H1 (cell line): Measurements from ENCODE around the gene CSNK1G2.

ENCODE experiments used
- CTCF ChIP-seq, 3 experiments: IDR thresholded peaks; 1 replicate in 2 of 3; 2 replicates in 1 of 3; pipeline versions ENCODE4 v1.5.1 to v1.6.1; 2011; ENCODE audit warnings: low read length in 3 of 3, mild to moderate bottlenecking in 3 of 3, inconsistent platforms in 2 of 3, low read depth in 1 of 3, moderate library complexity in 1 of 3; ENCODE audit not compliant: insufficient read depth in 1 of 3; ENCODE audit errors: control extremely low read depth in 1 of 3
- EP300 ChIP-seq, 2 experiments: IDR thresholded peaks; 1 replicate in 1 of 2; 2 replicates in 1 of 2; pipeline ENCODE4 v1.6.1; 2011 to 2012; ENCODE audit warnings: low read depth in 2 of 2, low read length in 2 of 2, mild to moderate bottlenecking in 2 of 2, borderline replicate concordance in 1 of 2, inconsistent platforms in 1 of 2, moderate library complexity in 1 of 2
- EZH2 ChIP-seq: fragments of 200-600 bp; sonication (generic); IDR thresholded peaks from 2 replicates; pipeline ENCODE4 v1.7.1; 2012; ENCODE audit warnings: low read depth, mild to moderate bottlenecking, moderate library complexity, low read length, inconsistent platforms; ENCODE audit not compliant: severe bottlenecking
- POLR2A ChIP-seq, 2 experiments: IDR thresholded peaks; 1 replicate in 1 of 2; 2 replicates in 1 of 2; pipeline ENCODE4 v1.6.1; 2011; ENCODE audit warnings: low read depth in 2 of 2, low read length in 2 of 2, mild to moderate bottlenecking in 2 of 2; ENCODE audit errors: control extremely low read depth in 1 of 2
- POLR2AphosphoS5 ChIP-seq: IDR thresholded peaks from 2 replicates; pipeline ENCODE4 v1.6.1; 2011; ENCODE audit warnings: low read depth, low read length
- SAP30 ChIP-seq: fragments of 300-600 bp; sonication (generic); IDR thresholded peaks from 2 replicates; pipeline ENCODE4 v1.7.1; 2012; ENCODE audit warnings: low read length, moderate library complexity, mild to moderate bottlenecking, inconsistent platforms; ENCODE audit not compliant: insufficient read depth, insufficient replicate concordance
- TAF7 ChIP-seq: optimal IDR thresholded peaks from 2 replicates; pipeline ENCODE3; 2011; ENCODE audit warnings: low read depth, mild to moderate bottlenecking, inconsistent platforms, low read length, moderate library complexity, borderline replicate concordance
- ZNF274 ChIP-seq: IDR thresholded peaks from 2 replicates; pipeline ENCODE4 v1.7.0; 2012; ENCODE audit warnings: low read length, borderline replicate concordance; ENCODE audit errors: extremely low read depth
- TF ChIP-seq, protein P1 (sequence below): IDR thresholded peaks from 2 replicates; pipeline ENCODE4 v1.6.1; 2011; ENCODE audit warnings: low read length, improper control_type of control experiment
- TF ChIP-seq, protein P2 (sequence below): IDR thresholded peaks from 2 replicates; pipeline ENCODE4 v1.6.1; 2012; ENCODE audit warnings: inconsistent platforms

GRCh38 chr19:1905863-1906375 lies 35.1 kb upstream of the CSNK1G2 start:
- TF ChIP-seq POLR2AphosphoS5 = no peak
- no peak for TF ChIP-seq EP300 (IDR thresholded peaks at IDR 0.05; ENCODE audit: borderline replicate concordance in 1 of 2, low read depth in 2 of 2, low read length in 2 of 2)
- no peak for TF ChIP-seq EZH2
- TF ChIP-seq, protein P1, sequence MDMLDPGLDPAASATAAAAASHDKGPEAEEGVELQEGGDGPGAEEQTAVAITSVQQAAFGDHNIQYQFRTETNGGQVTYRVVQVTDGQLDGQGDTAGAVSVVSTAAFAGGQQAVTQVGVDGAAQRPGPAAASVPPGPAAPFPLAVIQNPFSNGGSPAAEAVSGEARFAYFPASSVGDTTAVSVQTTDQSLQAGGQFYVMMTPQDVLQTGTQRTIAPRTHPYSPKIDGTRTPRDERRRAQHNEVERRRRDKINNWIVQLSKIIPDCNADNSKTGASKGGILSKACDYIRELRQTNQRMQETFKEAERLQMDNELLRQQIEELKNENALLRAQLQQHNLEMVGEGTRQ = no peak
- TF ChIP-seq TAF7 = no peak
- TF ChIP-seq CTCF (IDR thresholded peaks at IDR 0.05; ENCODE audit: control extremely low read depth in 1 of 3, insufficient read depth in 1 of 3, low read depth in 1 of 3, low read length in 3 of 3) = no peak
- no peak for TF ChIP-seq SAP30
- no peak; a peak in 1 of 3 replicates for TF ChIP-seq POLR2A (IDR thresholded peaks at IDR 0.05; ENCODE audit: control extremely low read depth in 1 of 2, low read depth in 2 of 2, low read length in 2 of 2)
- TF ChIP-seq, protein P2, sequence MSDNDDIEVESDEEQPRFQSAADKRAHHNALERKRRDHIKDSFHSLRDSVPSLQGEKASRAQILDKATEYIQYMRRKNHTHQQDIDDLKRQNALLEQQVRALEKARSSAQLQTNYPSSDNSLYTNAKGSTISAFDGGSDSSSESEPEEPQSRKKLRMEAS = no peak
- no peak for TF ChIP-seq ZNF274
